GM23338 (cell line): Measurements from ENCODE around the gene PTPRO. TPM values are rescaled to one million over a fixed set of nuclear protein-coding genes. Genes with fewer than 3 reads are reported as not detected.

Experiments used
- ATAC-seq: fragments of 200-7000 bp; cut with Tn5 transposase; 3 replicates; pipeline ENCODE4 v1.9.1; 2020
- DNase-seq: peaks from one replicate; pipeline ENCODE4 v3.0.0-alpha.2; 2015; ENCODE audit warnings: low spot score
- H2AFZ ChIP-seq: fragments of 200-600 bp; sonication (generic); 2 replicates; pipeline ENCODE4 v1.8.0; 2016; ENCODE audit warnings: antibody characterized with exemption, mild to moderate bottlenecking, moderate library complexity
- H3F3A ChIP-seq: fragments of 200-600 bp; sonication (generic); replicated peaks from 2 replicates; pipeline ENCODE4 v1.8.0; 2017; ENCODE audit warnings: antibody characterized with exemption, mixed run types, low read depth
- H3K27ac ChIP-seq: fragments of 200-600 bp; sonication (generic); 2 replicates; pipeline ENCODE4 v1.6.1; 2016; ENCODE audit warnings: low read depth
- H3K27me3 ChIP-seq: fragments of 200-600 bp; sonication (generic); 2 replicates; pipeline ENCODE4 v1.8.0; 2016; ENCODE audit warnings: mild to moderate bottlenecking, mixed run types, moderate library complexity; ENCODE audit not compliant: insufficient read depth
- H3K36me3 ChIP-seq: fragments of 200-600 bp; sonication (generic); 2 replicates; pipeline ENCODE4 v1.8.0; 2016; ENCODE audit warnings: mild to moderate bottlenecking; ENCODE audit not compliant: insufficient read depth
- H3K4me1 ChIP-seq: fragments of 200-600 bp; sonication (generic); 2 replicates; pipeline ENCODE4 v1.8.0; 2016; ENCODE audit warnings: mild to moderate bottlenecking, moderate library complexity; ENCODE audit not compliant: insufficient read depth
- H3K4me2 ChIP-seq: fragments of 200-600 bp; sonication (generic); 2 replicates; pipeline ENCODE4 v1.7.1; 2017; ENCODE audit warnings: mixed run types
- H3K4me3 ChIP-seq: fragments of 200-600 bp; sonication (generic); 2 replicates; pipeline ENCODE4 v1.6.1; 2016; ENCODE audit warnings: mixed run types
- H3K79me2 ChIP-seq: fragments of 200-600 bp; sonication (generic); replicated peaks from 2 replicates; pipeline ENCODE4 v1.8.0; 2017; ENCODE audit warnings: mild to moderate bottlenecking; ENCODE audit not compliant: insufficient read depth
- H3K9me2 ChIP-seq: fragments of 200-600 bp; sonication (generic); 2 replicates; pipeline ENCODE4 v1.8.0; 2017; ENCODE audit not compliant: insufficient read depth
- H4K20me1 ChIP-seq: fragments of 200-600 bp; sonication (generic); replicated peaks from 2 replicates; pipeline ENCODE4 v1.8.0; 2017; ENCODE audit warnings: mild to moderate bottlenecking; ENCODE audit not compliant: insufficient read depth
- H3K27ac Mint-ChIP-seq: 2 replicates; pipeline ENCODE4 v1.8.0; 2020; ENCODE audit warnings: inconsistent platforms, mild to moderate bottlenecking, moderate library complexity, mixed read lengths
- H3K27me3 Mint-ChIP-seq: 3 replicates; pipeline ENCODE4 v1.8.0; 2022; ENCODE audit warnings: low read depth, mild to moderate bottlenecking, moderate library complexity, mixed read lengths, inconsistent platforms; ENCODE audit not compliant: insufficient read depth, poor library complexity
- H3K36me3 Mint-ChIP-seq: 3 replicates; pipeline ENCODE4 v1.8.0; 2021; ENCODE audit warnings: low read depth, mild to moderate bottlenecking, inconsistent platforms, moderate library complexity, mixed read lengths
- H3K4me1 Mint-ChIP-seq: 3 replicates; pipeline ENCODE4 v1.8.0; 2020; ENCODE audit warnings: mild to moderate bottlenecking, inconsistent platforms, mixed read lengths
- H3K4me3 Mint-ChIP-seq: 3 replicates; pipeline ENCODE4 v1.8.0; 2021; ENCODE audit warnings: moderate library complexity, mild to moderate bottlenecking, inconsistent platforms, mixed read lengths
- H3K9me3 Mint-ChIP-seq: 3 replicates; pipeline ENCODE4 v1.8.0; 2020; ENCODE audit warnings: moderate library complexity, mild to moderate bottlenecking, inconsistent platforms, mixed read lengths
- CREB1 ChIP-seq: fragments of 250-450 bp; sonication (Bioruptor Pico); IDR thresholded peaks from 2 replicates; pipeline ENCODE4 v1.5.0; 2020; ENCODE audit warnings: low read depth, mild to moderate bottlenecking, moderate library complexity
- EZH2 ChIP-seq: fragments of 200-600 bp; sonication (generic); IDR thresholded peaks from one replicate; pipeline ENCODE4 v1.8.0; 2017; ENCODE audit warnings: antibody characterized with exemption, mild to moderate bottlenecking, low read depth; ENCODE audit not compliant: unreplicated experiment
- EZH2phosphoT487 ChIP-seq: fragments of 200-600 bp; sonication (generic); IDR thresholded peaks from one replicate; pipeline ENCODE4 v1.8.1; 2018; ENCODE audit warnings: antibody characterized with exemption; ENCODE audit not compliant: unreplicated experiment
- JUNB ChIP-seq: IDR thresholded peaks from one replicate; pipeline ENCODE4 v1.6.1; 2016; ENCODE audit warnings: antibody characterized with exemption; ENCODE audit not compliant: unreplicated experiment
- NANOG ChIP-seq: IDR thresholded peaks from 2 replicates; pipeline ENCODE4 v1.6.1; 2016; ENCODE audit warnings: antibody characterized with exemption, borderline replicate concordance
- POLR2AphosphoS5 ChIP-seq: IDR thresholded peaks from 2 replicates; pipeline ENCODE4 v1.6.1; 2016; ENCODE audit warnings: antibody characterized with exemption, low read depth
- STAT1 ChIP-seq: IDR thresholded peaks from one replicate; pipeline ENCODE4 v1.6.1; 2016; ENCODE audit warnings: antibody characterized with exemption; ENCODE audit not compliant: unreplicated experiment
- ZNF114 ChIP-seq: fragments of 250-450 bp; sonication (Bioruptor Pico); IDR thresholded peaks from 2 replicates; pipeline ENCODE4 v1.5.0; 2020; ENCODE audit warnings: mild to moderate bottlenecking, moderate library complexity
- ZNF331 ChIP-seq: fragments of 250-450 bp; sonication (Bioruptor Pico); IDR thresholded peaks from 2 replicates; pipeline ENCODE4 v1.5.0; 2020; ENCODE audit warnings: low read depth, mild to moderate bottlenecking, moderate library complexity
- polyA plus RNA-seq: library from polyadenylated mRNA; unstranded; fragments of >200 nt; fragmentation: Nextera tagmentation; extraction: Ambion mirVana; gene quantifications from 2 replicates; pipeline ENCODE4 v1.2.1, GENCODE V29; 2016
- total RNA-seq: library from RNA; depleted of rRNA; stranded (reverse); fragments of >200 nt; shearing (Covaris generic); gene quantifications from 2 replicates; pipeline ENCODE4 v1.2.3, GENCODE V29; 2014
- TF ChIP-seq, protein P1 (sequence below): fragments of 250-450 bp; sonication (Bioruptor Pico); IDR thresholded peaks from 2 replicates; pipeline ENCODE4 v1.5.0; 2020; ENCODE audit warnings: mild to moderate bottlenecking, moderate library complexity
- TF ChIP-seq, protein P2 (sequence below): IDR thresholded peaks from 2 replicates; pipeline ENCODE4 v1.6.1; 2016; ENCODE audit warnings: antibody characterized with exemption
- TF ChIP-seq, protein P3 (sequence below), 2 experiments: fragments of 200-600 bp in 1 of 2; sonication (generic) in 1 of 2; conservative IDR thresholded peaks; 2 replicates each; pipeline versions ENCODE4 v1.5.1 to v1.6.1; 2016 to 2017; ENCODE audit warnings: antibody characterized with exemption in 2 of 2, low read depth in 2 of 2, mild to moderate bottlenecking in 2 of 2, moderate library complexity in 1 of 2
- TF ChIP-seq, protein P4 (sequence below): IDR thresholded peaks from one replicate; pipeline ENCODE4 v1.6.1; 2018; ENCODE audit warnings: antibody characterized with exemption; ENCODE audit not compliant: unreplicated experiment

Gene PTPRO
- total and polyA plus RNA-seq, 2 experiments from 2014 or later, result 1.4 to 1.5 TPM

DNA sequence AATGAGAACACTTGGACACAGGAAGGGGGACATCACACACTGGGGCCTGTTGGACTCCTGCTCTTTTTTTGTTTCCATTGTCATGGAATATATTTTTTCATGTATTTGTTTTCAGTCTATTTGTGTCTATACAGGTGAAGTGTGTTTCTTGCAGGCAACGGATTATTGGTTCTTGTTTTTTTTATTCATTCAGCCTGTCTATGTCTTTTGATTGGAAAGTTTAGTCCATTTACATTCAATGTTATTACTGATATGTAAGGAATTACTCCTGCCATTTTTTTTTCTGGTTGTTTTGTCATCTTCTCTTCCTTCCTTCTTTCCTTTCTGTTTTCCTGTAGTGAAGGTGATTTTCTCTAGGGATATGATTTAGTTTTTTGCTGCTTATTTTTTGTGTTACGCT is 18.0 kb upstream of the PTPRO start:
- H3F3A ChIP-seq, result no peaks in the 10 kb centered on the region
- Mint-ChIP-seq H3K4me1 (no peaks in the 10 kb centered on the region; the same call in 2 of the 3 replicates), H3K36me3 (peaks cover 11% of the 10 kb centered on the region), H3K9me3 (peaks cover 27% of the 10 kb centered on the region), H3K27me3 (no peaks in the 10 kb centered on the region), H3K4me3 (no peak overlapping the region), H3K27ac (no peak overlapping the region)
- no peaks in the 10 kb centered on the region for H3K79me2 ChIP-seq
- no peak overlapping the region for H3K4me2 ChIP-seq
- no peak overlapping the region for H3K27ac ChIP-seq
- H3K9me2 ChIP-seq, result no peaks in the 10 kb centered on the region
- no peaks in the 10 kb centered on the region; the same call in 1 of the 2 replicates for H3K36me3 ChIP-seq
- DNase-seq, result no peak
- H3K4me3 ChIP-seq, result no peak overlapping the region
- no peaks in the 10 kb centered on the region for H4K20me1 ChIP-seq
- no peak overlapping the region for H2AFZ ChIP-seq
- no peaks in the 10 kb centered on the region for H3K27me3 ChIP-seq
- TF ChIP-seq, protein P1, sequence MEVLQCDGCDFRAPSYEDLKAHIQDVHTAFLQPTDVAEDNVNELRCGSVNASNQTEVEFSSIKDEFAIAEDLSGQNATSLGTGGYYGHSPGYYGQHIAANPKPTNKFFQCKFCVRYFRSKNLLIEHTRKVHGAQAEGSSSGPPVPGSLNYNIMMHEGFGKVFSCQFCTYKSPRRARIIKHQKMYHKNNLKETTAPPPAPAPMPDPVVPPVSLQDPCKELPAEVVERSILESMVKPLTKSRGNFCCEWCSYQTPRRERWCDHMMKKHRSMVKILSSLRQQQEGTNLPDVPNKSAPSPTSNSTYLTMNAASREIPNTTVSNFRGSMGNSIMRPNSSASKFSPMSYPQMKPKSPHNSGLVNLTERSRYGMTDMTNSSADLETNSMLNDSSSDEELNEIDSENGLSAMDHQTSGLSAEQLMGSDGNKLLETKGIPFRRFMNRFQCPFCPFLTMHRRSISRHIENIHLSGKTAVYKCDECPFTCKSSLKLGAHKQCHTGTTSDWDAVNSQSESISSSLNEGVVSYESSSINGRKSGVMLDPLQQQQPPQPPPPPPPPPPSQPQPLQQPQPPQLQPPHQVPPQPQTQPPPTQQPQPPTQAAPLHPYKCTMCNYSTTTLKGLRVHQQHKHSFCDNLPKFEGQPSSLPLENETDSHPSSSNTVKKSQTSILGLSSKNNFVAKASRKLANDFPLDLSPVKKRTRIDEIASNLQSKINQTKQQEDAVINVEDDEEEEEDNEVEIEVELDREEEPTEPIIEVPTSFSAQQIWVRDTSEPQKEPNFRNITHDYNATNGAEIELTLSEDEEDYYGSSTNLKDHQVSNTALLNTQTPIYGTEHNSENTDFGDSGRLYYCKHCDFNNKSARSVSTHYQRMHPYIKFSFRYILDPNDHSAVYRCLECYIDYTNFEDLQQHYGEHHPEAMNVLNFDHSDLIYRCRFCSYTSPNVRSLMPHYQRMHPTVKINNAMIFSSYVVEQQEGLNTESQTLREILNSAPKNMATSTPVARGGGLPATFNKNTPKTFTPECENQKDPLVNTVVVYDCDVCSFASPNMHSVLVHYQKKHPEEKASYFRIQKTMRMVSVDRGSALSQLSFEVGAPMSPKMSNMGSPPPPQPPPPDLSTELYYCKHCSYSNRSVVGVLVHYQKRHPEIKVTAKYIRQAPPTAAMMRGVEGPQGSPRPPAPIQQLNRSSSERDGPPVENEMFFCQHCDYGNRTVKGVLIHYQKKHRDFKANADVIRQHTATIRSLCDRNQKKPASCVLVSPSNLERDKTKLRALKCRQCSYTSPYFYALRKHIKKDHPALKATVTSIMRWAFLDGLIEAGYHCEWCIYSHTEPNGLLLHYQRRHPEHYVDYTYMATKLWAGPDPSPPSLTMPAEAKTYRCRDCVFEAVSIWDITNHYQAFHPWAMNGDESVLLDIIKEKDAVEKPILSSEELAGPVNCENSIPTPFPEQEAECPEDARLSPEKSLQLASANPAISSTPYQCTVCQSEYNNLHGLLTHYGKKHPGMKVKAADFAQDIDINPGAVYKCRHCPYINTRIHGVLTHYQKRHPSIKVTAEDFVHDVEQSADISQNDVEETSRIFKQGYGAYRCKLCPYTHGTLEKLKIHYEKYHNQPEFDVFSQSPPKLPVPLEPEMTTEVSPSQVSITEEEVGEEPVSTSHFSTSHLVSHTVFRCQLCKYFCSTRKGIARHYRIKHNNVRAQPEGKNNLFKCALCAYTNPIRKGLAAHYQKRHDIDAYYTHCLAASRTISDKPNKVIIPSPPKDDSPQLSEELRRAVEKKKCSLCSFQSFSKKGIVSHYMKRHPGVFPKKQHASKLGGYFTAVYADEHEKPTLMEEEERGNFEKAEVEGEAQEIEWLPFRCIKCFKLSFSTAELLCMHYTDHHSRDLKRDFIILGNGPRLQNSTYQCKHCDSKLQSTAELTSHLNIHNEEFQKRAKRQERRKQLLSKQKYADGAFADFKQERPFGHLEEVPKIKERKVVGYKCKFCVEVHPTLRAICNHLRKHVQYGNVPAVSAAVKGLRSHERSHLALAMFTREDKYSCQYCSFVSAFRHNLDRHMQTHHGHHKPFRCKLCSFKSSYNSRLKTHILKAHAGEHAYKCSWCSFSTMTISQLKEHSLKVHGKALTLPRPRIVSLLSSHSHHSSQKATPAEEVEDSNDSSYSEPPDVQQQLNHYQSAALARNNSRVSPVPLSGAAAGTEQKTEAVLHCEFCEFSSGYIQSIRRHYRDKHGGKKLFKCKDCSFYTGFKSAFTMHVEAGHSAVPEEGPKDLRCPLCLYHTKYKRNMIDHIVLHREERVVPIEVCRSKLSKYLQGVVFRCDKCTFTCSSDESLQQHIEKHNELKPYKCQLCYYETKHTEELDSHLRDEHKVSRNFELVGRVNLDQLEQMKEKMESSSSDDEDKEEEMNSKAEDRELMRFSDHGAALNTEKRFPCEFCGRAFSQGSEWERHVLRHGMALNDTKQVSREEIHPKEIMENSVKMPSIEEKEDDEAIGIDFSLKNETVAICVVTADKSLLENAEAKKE (CRISPR knock-in tag), result no peak
- TF ChIP-seq, protein P2, sequence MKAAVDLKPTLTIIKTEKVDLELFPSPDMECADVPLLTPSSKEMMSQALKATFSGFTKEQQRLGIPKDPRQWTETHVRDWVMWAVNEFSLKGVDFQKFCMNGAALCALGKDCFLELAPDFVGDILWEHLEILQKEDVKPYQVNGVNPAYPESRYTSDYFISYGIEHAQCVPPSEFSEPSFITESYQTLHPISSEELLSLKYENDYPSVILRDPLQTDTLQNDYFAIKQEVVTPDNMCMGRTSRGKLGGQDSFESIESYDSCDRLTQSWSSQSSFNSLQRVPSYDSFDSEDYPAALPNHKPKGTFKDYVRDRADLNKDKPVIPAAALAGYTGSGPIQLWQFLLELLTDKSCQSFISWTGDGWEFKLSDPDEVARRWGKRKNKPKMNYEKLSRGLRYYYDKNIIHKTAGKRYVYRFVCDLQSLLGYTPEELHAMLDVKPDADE, result no peak
- TF ChIP-seq EZH2, result no peak
- no peak for TF ChIP-seq STAT1
- TF ChIP-seq ZNF331 (CRISPR knock-in tag), result no peak
- no peak for TF ChIP-seq CREB1 (CRISPR knock-in tag)
- TF ChIP-seq, protein P3, sequence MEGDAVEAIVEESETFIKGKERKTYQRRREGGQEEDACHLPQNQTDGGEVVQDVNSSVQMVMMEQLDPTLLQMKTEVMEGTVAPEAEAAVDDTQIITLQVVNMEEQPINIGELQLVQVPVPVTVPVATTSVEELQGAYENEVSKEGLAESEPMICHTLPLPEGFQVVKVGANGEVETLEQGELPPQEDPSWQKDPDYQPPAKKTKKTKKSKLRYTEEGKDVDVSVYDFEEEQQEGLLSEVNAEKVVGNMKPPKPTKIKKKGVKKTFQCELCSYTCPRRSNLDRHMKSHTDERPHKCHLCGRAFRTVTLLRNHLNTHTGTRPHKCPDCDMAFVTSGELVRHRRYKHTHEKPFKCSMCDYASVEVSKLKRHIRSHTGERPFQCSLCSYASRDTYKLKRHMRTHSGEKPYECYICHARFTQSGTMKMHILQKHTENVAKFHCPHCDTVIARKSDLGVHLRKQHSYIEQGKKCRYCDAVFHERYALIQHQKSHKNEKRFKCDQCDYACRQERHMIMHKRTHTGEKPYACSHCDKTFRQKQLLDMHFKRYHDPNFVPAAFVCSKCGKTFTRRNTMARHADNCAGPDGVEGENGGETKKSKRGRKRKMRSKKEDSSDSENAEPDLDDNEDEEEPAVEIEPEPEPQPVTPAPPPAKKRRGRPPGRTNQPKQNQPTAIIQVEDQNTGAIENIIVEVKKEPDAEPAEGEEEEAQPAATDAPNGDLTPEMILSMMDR (conservative IDR thresholded peaks at IDR 0.05; ENCODE audit: low read depth in 2 of 2), result no peak
- TF ChIP-seq EZH2phosphoT487, result no peak
- TF ChIP-seq JUNB, result no peak
- TF ChIP-seq ZNF114 (CRISPR knock-in tag), result no peak
- TF ChIP-seq, protein P4, sequence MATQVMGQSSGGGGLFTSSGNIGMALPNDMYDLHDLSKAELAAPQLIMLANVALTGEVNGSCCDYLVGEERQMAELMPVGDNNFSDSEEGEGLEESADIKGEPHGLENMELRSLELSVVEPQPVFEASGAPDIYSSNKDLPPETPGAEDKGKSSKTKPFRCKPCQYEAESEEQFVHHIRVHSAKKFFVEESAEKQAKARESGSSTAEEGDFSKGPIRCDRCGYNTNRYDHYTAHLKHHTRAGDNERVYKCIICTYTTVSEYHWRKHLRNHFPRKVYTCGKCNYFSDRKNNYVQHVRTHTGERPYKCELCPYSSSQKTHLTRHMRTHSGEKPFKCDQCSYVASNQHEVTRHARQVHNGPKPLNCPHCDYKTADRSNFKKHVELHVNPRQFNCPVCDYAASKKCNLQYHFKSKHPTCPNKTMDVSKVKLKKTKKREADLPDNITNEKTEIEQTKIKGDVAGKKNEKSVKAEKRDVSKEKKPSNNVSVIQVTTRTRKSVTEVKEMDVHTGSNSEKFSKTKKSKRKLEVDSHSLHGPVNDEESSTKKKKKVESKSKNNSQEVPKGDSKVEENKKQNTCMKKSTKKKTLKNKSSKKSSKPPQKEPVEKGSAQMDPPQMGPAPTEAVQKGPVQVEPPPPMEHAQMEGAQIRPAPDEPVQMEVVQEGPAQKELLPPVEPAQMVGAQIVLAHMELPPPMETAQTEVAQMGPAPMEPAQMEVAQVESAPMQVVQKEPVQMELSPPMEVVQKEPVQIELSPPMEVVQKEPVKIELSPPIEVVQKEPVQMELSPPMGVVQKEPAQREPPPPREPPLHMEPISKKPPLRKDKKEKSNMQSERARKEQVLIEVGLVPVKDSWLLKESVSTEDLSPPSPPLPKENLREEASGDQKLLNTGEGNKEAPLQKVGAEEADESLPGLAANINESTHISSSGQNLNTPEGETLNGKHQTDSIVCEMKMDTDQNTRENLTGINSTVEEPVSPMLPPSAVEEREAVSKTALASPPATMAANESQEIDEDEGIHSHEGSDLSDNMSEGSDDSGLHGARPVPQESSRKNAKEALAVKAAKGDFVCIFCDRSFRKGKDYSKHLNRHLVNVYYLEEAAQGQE, result no peak
- no peak for TF ChIP-seq POLR2AphosphoS5
- no peak for TF ChIP-seq NANOG
- ATAC-seq, result no peak
- H3K4me1 ChIP-seq, result no peaks in the 10 kb centered on the region
